22Rv1 (cell line): ENCODE results near the gene ARID5A.

ENCODE experiments used
- CTCF ChIP-seq: fragments of 450-650 bp; IDR thresholded peaks from 2 replicates; pipeline ENCODE4 v1.5.1; 2017; ENCODE audit warnings: mild to moderate bottlenecking
- ZFX ChIP-seq: fragments of 450-650 bp; IDR thresholded peaks from 2 replicates; pipeline ENCODE4 v1.6.1; 2017; ENCODE audit warnings: antibody characterized with exemption, borderline replicate concordance

GRCh38 chr2:96499061-96499960 is 37.2 kb upstream of the ARID5A start:
- TF ChIP-seq CTCF = no peak
- TF ChIP-seq ZFX = no peak
